Neural cell (in vitro differentiated cells): ENCODE results near the gene PHGDH.

Experiments used
- CTCF ChIP-seq: fragments of 450-650 bp; IDR thresholded peaks from 2 replicates; pipeline ENCODE4 v1.5.1; 2014; ENCODE audit warnings: antibody characterized with exemption, mild to moderate bottlenecking, moderate library complexity; ENCODE audit not compliant: poor library complexity, severe bottlenecking
- EP300 ChIP-seq: fragments of 450-650 bp; conservative IDR thresholded peaks from 2 replicates; pipeline ENCODE4 v1.6.1; 2014; ENCODE audit warnings: antibody characterized with exemption, mild to moderate bottlenecking, moderate library complexity; ENCODE audit not compliant: poor library complexity, severe bottlenecking
- EZH2 ChIP-seq: fragments of 200-600, 300-800 bp; shearing (Covaris generic), sonication (generic); IDR thresholded peaks from 2 replicates; pipeline ENCODE4 v1.6.1; 2014; ENCODE audit warnings: antibody characterized with exemption, low read length, borderline replicate concordance, mild to moderate bottlenecking; ENCODE audit not compliant: insufficient read depth, poor library complexity, severe bottlenecking
- MXI1 ChIP-seq: fragments of 450-650 bp; conservative IDR thresholded peaks from 2 replicates; pipeline ENCODE4 v1.6.1; 2014; ENCODE audit warnings: antibody characterized with exemption, mild to moderate bottlenecking; ENCODE audit not compliant: poor library complexity, severe bottlenecking
- POLR2AphosphoS5 ChIP-seq: IDR thresholded peaks from 2 replicates; pipeline ENCODE4 v1.6.1; 2012
- RAD21 ChIP-seq: fragments of 450-650 bp; conservative IDR thresholded peaks from 2 replicates; pipeline ENCODE4 v1.6.1; 2014; ENCODE audit warnings: antibody characterized with exemption, mild to moderate bottlenecking, moderate library complexity
- SMC3 ChIP-seq: fragments of 450-650 bp; conservative IDR thresholded peaks from 2 replicates; pipeline ENCODE4 v1.6.1; 2014; ENCODE audit warnings: antibody characterized with exemption, mild to moderate bottlenecking, moderate library complexity; ENCODE audit not compliant: poor library complexity
- TAF1 ChIP-seq: IDR thresholded peaks from 2 replicates; pipeline ENCODE4 v1.6.1; 2012; ENCODE audit warnings: low read depth
- TF ChIP-seq, protein P1 (sequence below): IDR thresholded peaks from 2 replicates; pipeline ENCODE4 v1.6.1; 2012; ENCODE audit warnings: borderline replicate concordance

GRCh38 chr1:119731741-119732430 lies 20.2 kb downstream of the PHGDH start:
- no peak for TF ChIP-seq CTCF
- TF ChIP-seq EP300: no peak
- TF ChIP-seq POLR2AphosphoS5: no peak
- TF ChIP-seq MXI1: no peak
- TF ChIP-seq RAD21: no peak
- TF ChIP-seq EZH2: no peak
- no peak for TF ChIP-seq SMC3
- TF ChIP-seq, protein P1, sequence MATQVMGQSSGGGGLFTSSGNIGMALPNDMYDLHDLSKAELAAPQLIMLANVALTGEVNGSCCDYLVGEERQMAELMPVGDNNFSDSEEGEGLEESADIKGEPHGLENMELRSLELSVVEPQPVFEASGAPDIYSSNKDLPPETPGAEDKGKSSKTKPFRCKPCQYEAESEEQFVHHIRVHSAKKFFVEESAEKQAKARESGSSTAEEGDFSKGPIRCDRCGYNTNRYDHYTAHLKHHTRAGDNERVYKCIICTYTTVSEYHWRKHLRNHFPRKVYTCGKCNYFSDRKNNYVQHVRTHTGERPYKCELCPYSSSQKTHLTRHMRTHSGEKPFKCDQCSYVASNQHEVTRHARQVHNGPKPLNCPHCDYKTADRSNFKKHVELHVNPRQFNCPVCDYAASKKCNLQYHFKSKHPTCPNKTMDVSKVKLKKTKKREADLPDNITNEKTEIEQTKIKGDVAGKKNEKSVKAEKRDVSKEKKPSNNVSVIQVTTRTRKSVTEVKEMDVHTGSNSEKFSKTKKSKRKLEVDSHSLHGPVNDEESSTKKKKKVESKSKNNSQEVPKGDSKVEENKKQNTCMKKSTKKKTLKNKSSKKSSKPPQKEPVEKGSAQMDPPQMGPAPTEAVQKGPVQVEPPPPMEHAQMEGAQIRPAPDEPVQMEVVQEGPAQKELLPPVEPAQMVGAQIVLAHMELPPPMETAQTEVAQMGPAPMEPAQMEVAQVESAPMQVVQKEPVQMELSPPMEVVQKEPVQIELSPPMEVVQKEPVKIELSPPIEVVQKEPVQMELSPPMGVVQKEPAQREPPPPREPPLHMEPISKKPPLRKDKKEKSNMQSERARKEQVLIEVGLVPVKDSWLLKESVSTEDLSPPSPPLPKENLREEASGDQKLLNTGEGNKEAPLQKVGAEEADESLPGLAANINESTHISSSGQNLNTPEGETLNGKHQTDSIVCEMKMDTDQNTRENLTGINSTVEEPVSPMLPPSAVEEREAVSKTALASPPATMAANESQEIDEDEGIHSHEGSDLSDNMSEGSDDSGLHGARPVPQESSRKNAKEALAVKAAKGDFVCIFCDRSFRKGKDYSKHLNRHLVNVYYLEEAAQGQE: no peak
- TF ChIP-seq TAF1: no peak
